Natural killer cell (primary cell): ENCODE data around the gene BCAS1. TPM values are rescaled to one million over a fixed set of nuclear protein-coding genes. Genes with fewer than 3 reads are reported as not detected.

ENCODE experiments used
- ATAC-seq, 3 donors: fragments of 150-1000 bp in 2 of 3; fragments of 200-7000 bp in 1 of 3; cut with Tn5 transposase; 1 replicate in 1 of 3; 2 replicates in 2 of 3; pipeline ENCODE4 v1.10.0; 2021; ENCODE audit warnings: mild to moderate bottlenecking in 2 of 3, moderate library complexity in 2 of 3
- DNase-seq, 2 donors: peaks; one replicate each; pipeline versions ENCODE4 v3.0.0 to v3.0.0-alpha.2; 2013 to 2021; ENCODE audit warnings: mixed read lengths in 1 of 2
- H3K27ac ChIP-seq: one replicate; pipeline ENCODE4 v1.5.1; 2013; ENCODE audit warnings: mild to moderate bottlenecking, low read length
- H3K27me3 ChIP-seq: one replicate; pipeline ENCODE4 v1.6.1; 2013; ENCODE audit warnings: low read length; ENCODE audit not compliant: control insufficient read depth, insufficient read depth
- H3K36me3 ChIP-seq: one replicate; pipeline ENCODE4 v1.6.1; 2013; ENCODE audit warnings: low read length; ENCODE audit not compliant: control insufficient read depth, insufficient read depth
- H3K4me1 ChIP-seq: one replicate; pipeline ENCODE4 v1.6.1; 2013; ENCODE audit warnings: low read length; ENCODE audit not compliant: control insufficient read depth, insufficient read depth
- H3K4me3 ChIP-seq: one replicate; pipeline ENCODE4 v1.5.1; 2013; ENCODE audit warnings: low read length
- H3K9me3 ChIP-seq: one replicate; pipeline ENCODE4 v1.6.1; 2013; ENCODE audit warnings: low read length; ENCODE audit not compliant: control insufficient read depth, insufficient read depth
- H3K27ac Mint-ChIP-seq, 2 donors: one replicate each; pipeline ENCODE4 v1.8.0; 2022; ENCODE audit warnings: mild to moderate bottlenecking in 2 of 2, mixed read lengths in 2 of 2, moderate library complexity in 1 of 2
- H3K27me3 Mint-ChIP-seq, 2 donors: one replicate each; pipeline ENCODE4 v1.8.0; 2022; ENCODE audit warnings: low read depth in 2 of 2, mixed read lengths in 2 of 2
- H3K36me3 Mint-ChIP-seq: one replicate; pipeline ENCODE4 v1.8.0; 2022; ENCODE audit warnings: mixed read lengths
- H3K4me1 Mint-ChIP-seq, 2 donors: one replicate each; pipeline ENCODE4 v1.8.0; 2022; ENCODE audit warnings: mixed read lengths in 2 of 2
- H3K4me3 Mint-ChIP-seq: one replicate; pipeline ENCODE4 v1.8.0; 2022; ENCODE audit warnings: mild to moderate bottlenecking, moderate library complexity, mixed read lengths
- H3K9me3 Mint-ChIP-seq, 2 donors: one replicate each; pipeline ENCODE4 v1.8.0; 2022; ENCODE audit warnings: mixed read lengths in 2 of 2
- CTCF ChIP-seq: fragments of 200-600 bp; IDR thresholded peaks from one replicate; pipeline ENCODE4 v1.8.0; 2022; ENCODE audit warnings: antibody characterized with exemption
- WGBS: methylation state at CpG from one replicate; pipeline ENCODE4 v1.1.7; 2013; ENCODE audit warnings: missing lambda C conversion rate; ENCODE audit not compliant: insufficient coverage; 5-methylcytosine and 5-hydroxymethylcytosine counted together
- intact Hi-C: fragments of 100-400 bp; cut with micrococcal nuclease; formaldehyde crosslinking; loops from one replicate; pipeline ENCODE4 v1.14.2; 2022
- total RNA-seq, 4 donors: library from RNA; stranded (reverse); fragments of 120-200 nt in 1 of 4; gene quantifications; one replicate each; pipeline versions ENCODE4 v1.2.3 to v1.2.4, GENCODE V29; 2013 to 2022

Gene BCAS1
- total RNA-seq, 3 donors from 2014 or later (not counting 1 experiment from before 2014, with no cell fraction given) = 0.31 to 1.2 (median 0.68) TPM

- no peak for TF ChIP-seq CTCF
- Histone ChIP-seq H3K27ac (no peak overlapping the region), H3K36me3 (no peaks in the 10 kb centered on the region), H3K27me3 (no peaks in the 10 kb centered on the region), H3K9me3 (no peaks in the 10 kb centered on the region), H3K4me1 (peaks cover 34% of the 10 kb centered on the region), H3K4me3 (no peak overlapping the region)
- no peak overlapping the region for H3K27ac Mint-ChIP-seq
- ATAC-seq = no peak
- H3K4me3 Mint-ChIP-seq = no peak overlapping the region
- no peak for DNase-seq
- no peaks in the 10 kb centered on the region for H3K9me3 Mint-ChIP-seq
- H3K27me3 Mint-ChIP-seq = no peaks in the 10 kb centered on the region
- no peaks in the 10 kb centered on the region for H3K36me3 Mint-ChIP-seq
- intact Hi-C loops = no loop called here
- H3K4me1 Mint-ChIP-seq = peaks cover 37 to 48% of the 10 kb centered on the region in 2 donors
- WGBS = 71% methylated on average over 7 of the region's 8 CpGs
These were observed 175.5 kb downstream of the BCAS1 start for GRCh38 chr20:53894707-53895384.

Other genes starting within 250 kb of the BCAS1 start
- gene CYP24A1, start 103.4 kb upstream of the BCAS1 start, total RNA-seq = under 1 TPM in 1 of 3 donors, not detected in 2; 0.12 TPM
- 10 to 100 TPM; 16.5 to 22.2 (median 17.1) TPM for gene PFDN4, start 137.5 kb upstream of the BCAS1 start, total RNA-seq